Kidney tubule cell (primary cell): ENCODE results near the gene GFPT1.

Experiments
- DNase-seq: peaks from one replicate; pipeline ENCODE4 v3.0.0-alpha.2; 2018; ENCODE audit warnings: low spot score

Gene GFPT1

DNA sequence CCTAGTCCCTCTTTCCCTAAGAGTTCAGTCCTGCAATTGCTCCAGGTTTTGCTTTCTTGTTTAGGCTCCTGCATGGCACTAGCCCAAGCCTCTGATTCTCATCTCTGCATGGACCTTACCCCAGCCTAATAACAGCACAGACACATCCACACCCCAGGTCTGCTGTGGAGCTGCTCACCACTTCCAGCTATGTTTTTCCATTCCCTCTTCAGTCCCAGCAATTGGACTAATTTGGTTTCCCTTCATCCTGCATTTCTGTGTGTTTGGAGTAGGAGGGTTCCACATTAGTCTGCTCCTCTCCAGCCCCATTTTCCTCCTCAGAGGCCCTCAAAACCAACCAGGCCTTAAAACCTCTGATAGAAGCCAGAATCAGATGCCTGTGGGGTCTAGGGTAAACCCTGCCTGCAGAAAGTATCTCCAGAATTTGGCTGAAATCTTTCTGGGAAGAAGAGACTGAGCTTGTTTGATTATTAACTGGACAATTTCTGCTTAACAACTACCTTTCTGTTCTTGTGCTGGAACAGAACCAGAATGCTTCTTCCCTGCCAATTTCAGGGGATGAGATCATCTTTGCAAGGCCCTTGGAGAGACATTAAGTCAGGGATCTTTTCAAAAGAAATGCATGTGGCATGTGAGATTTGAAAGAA lies 95.9 kb downstream of the GFPT1 start:
- DNase-seq: peak; percentile 87

DNA sequence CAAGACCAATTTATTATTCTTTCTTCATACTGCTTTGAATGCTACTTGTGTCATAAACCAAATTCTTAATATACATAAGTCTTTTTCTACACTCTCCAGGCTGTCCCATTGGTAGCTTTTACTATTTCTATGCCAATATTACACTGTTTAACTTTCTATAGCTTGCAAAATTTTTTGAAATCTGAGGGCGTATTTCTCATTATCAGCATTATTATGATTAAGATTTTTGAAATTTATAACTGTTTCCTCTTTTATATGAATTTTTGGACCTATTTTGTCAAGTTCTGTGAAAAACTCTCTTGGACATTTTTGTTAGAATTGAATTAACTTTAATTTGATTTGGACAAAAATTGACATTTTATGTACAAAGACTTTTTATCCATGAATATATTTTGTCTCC lies 98.6 kb downstream of the GFPT1 start:
- DNase-seq: no peak

DNA sequence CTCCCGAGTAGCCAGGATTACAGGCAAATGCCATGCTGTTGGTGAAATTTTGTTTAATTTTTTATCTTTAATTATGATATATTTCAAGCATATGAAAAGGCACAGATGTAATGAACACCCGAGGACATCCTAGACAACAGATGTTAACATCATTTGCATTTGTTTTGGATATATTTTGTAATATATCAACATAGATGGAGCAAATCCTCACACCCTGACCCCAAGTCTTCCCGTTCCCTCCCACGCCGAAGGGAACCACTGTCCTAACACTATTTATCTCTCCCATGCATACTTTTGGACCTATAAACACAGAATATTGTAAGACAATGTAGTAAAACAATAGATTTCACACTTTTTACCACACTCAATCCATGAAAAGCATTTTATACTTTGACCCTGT lies 99.5 kb downstream of the GFPT1 start:
- DNase-seq: no peak

DNA sequence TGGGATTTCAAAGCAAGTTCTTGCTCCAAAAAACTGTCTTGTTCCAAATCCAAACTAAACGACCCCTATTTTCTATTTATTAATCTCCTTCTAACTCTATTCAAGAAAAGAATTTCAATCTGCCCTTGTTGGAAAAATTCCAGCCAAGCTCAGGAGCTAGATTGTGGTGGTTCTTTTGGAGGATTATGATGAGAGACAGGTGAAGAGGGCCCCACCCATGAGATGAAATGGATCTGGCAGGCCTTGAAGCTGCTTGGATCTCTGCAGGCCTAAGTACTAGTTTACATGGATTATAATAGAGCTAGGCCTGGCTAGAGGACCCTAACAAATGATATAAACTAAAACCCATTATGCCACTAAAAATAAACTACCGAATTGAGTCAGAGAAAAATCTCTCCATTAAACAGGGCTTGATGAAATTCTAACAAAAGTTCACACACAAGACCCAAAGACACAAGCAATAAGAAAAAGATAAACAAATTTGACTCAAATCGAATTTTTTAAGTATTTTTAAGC lies 101.6 kb downstream of the GFPT1 start:
- DNase-seq: no peak

DNA sequence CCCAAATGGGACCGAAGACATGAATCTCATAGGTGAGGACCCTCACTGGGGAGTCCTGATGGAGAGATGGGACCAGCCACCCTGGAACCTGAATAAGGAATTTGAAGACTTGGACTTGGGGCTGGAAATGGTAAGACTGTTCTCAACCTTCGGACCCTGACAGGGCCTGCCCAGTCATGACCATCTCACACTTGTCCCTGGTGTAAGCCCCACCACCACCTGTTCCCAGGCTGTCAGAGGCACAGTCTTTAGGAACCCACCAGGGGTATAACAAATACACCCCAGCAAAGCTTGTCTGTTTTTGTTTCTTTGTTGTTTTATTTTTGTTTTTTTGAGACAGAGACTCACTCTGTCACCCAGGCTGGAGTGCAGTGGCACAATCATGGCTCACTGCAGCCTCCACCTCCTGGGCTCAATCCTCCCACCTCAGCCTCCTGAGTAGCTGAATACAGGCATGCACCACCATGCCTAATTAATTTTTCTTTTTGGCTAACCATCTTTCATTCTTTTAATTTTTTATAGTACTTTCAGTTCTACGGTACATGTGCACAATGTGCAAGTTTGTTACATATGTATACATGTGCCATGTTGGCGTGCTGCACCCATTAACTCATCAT lies 106.1 kb downstream of the GFPT1 start:
- no peak for DNase-seq

DNA sequence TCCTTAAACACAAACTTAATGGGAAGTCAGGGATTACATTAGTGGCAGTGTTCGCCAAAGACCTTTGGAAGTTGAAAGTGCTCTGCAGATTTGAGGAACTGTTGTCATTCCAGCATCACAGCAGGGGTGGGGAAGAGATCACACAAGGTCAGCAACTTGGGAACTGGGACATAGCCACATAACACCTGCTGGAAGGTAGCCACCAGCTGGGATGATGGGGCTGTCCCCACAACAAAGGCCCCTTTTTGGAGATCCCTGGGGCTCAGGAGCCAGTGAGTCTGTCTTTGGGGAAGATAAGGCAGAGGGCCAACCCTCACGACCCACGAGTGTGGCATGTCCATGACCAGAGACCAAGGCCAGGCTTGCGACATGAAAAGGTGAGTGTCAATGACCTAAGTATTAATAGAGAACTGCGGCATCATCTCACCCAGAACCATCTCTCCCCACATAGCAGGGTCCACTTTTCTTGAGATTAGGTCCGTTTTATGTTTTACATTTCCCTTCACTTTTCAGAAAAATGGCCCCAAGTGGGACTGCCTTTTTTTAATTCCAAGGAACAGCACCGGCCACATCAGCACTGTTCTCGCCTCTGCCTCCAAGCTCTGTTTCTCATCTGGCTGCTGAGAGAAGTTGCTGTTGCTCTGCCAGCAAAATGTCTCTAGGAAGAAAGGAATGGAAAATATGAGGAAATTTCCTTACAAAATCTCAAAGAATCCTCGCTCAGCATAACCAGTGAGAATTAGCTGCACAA lies 106.9 kb downstream of the GFPT1 start:
- no peak for DNase-seq

DNA sequence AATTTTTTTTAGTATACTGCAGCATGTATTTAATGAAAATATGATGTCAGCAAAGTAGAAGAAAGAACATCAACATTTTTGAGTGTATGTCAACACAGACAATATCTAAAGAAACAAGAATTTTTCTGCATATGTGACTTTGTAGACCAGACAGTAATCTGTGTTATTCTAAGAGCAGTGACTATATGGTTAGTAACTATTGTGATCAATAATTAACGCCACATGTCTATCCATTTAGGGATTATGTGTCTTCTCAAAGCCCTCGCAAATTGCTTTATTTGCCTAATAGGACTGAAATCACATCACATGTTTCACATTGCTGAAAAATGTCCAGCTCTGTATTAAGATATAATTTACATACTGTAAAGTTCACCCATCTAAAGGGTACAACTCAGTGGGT lies 107.8 kb downstream of the GFPT1 start:
- no peak for DNase-seq

GRCh38 chr2:69278366-69278765 lies 108.7 kb downstream of the GFPT1 start:
- DNase-seq: no peak

GRCh38 chr2:69275490-69275889 lies 111.5 kb downstream of the GFPT1 start:
- no peak for DNase-seq

DNA sequence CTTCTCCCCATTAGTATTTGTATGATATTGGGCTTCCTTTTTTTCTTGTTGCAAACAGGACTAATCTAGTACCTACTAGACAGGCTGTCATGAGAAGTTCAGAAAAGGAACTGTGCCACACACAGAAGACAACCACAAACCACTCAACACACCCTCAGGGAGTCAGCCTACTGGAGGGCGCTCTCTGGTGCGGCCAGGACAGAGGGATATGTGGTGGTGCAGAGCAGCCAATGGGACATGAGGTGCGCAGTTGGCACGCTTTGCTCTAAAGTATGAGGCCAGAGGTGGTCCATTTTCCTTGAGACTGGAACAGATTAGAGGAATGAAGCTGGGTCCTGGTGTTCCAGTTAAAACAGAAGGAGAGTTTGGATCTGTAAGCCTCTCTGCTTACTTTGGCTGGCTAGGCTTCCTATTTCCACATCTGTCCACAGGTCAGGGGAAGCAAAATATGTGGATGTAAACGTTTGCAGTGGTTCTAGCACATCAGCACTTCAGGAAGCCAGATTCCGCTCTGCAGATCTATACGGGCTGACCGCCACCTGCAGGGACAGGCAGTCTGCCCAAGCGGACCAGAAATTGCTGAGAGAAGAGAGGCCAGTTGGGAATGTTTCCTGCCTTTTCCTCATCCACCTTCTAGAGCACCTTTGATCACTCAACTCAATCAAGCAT lies 114.1 kb downstream of the GFPT1 start:
- no peak for DNase-seq

DNA sequence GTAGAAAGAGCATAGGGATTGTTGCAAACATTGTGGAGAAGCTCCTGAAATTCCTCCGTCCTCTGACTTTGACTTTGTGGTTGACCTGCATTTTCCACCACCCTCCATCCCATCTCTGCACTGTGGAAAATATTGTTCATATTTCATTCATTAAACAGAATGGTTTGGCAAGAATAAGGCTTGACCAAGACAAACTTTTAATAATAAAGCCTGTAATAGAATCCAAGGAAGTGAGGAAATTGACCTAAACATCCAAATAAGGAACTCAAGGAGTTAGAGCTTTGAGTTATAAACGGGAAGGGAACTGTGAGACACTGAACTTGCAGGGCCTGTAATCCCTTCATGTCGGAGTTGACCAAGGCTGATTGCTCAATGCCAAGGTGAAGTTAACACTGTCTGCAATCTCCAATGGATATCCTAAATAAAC lies 115.2 kb downstream of the GFPT1 start:
- DNase-seq: no peak
